HG03378 (cell line): ENCODE data around the gene GINS2.

Experiments
- ATAC-seq: cut with Tn5 transposase; IDR thresholded peaks from one replicate; pipeline ENCODE4 v1.9.1; 2021; ENCODE audit warnings: mild to moderate bottlenecking, moderate library complexity; ENCODE audit not compliant: unreplicated experiment

GINS2 gene

GRCh38 chr16:85690469-85691064 is 1.8 kb upstream of the GINS2 start:
- no peak for ATAC-seq

- no peak for ATAC-seq
Measured at GRCh38 chr16:85689950-85690320, 1.2 kb upstream of the GINS2 start.

DNA sequence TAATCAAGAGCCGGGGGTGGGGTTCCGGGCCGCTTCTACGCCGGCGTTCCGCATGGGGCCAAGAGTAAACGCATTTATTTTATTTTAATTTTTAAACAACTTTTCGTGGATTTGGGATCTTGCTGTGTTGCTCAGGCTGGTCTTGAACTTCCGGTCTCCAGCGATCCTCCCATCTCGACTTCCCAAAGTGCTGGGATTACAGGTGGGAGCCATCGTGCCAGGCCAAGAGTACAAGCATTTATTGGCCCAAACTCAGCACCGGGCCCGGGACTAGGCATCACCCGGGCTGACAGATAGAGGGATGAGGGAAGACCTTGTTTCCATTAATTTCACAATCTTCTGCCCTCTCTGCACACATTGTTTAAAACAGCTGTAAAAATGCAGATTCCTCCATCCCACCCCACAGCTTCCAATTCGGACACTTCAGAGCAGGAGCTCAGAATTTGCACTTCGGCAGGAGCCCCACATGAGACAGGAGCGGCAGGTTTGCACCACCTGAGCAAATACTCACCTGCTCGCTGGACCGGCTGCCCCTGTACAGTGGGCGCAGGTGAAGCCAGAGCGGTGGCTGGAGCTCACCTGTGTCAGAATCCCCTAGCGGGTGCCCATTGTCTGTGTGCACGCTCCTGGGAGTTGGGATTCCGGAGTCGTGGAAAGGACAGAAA is 663 bp upstream of the GINS2 start:
- no peak for ATAC-seq

DNA sequence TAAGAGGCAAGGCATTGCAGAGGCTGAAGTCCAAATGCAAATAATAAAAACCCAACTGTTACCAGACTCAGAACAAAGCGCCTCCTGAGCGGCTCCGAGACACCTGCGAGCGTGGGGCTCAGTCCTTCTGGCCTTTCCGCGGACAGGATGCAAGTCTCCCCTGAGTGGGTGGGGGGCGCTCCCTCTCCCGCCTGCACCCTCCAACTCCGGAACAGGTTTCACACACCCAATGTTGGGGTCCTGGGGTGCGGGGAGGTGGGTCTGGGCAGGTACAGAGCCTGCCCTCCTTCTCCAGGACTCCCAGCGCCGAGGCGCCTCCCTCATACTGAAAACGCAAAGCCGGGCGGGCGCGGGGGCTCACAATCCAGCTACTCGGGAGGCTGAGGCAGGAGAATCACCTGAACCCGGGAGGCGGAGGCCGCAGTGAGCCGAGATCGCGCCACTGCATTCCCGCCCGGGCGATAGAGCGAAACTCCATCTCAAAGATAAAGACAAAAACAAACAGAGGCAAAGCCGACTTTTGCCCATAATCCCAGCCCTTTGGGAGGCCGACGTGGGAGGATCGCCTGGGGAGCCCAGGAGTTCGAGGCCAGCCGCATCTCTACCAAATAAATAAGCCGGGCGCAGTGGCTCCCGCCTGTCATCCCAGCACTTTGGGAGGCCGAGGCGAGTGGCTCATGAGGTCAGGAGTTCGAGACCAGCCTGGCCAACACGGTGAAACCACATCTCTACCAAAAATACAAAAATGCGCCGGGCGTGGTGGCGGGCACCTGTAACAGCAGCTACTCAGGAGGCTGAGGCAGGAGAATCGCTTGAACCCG is 893 bp downstream of the GINS2 start:
- ATAC-seq, result no peak

- ATAC-seq, result no peak
Measured at GRCh38 chr16:85686912-85687591, 1.7 kb downstream of the GINS2 start.

DNA sequence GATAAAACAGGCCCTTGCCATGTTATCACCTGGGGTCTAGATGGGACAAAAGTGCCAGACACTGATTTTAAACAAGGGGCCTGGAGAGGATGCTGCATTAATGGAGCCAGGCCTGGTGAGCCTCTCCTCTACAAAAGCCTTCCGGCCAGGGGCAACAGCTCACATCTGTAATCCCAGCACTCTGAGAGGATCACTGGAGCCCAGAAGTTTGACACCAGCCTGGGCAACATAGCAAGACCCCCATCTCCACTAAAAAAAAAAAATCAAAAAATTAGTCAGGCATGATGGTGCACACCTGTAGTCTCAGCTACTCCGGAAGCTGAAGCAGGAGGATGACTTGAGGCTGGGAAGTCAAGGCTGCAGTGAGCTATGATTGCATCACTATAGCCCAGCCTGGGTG is 3.5 kb downstream of the GINS2 start:
- ATAC-seq, result no peak

DNA sequence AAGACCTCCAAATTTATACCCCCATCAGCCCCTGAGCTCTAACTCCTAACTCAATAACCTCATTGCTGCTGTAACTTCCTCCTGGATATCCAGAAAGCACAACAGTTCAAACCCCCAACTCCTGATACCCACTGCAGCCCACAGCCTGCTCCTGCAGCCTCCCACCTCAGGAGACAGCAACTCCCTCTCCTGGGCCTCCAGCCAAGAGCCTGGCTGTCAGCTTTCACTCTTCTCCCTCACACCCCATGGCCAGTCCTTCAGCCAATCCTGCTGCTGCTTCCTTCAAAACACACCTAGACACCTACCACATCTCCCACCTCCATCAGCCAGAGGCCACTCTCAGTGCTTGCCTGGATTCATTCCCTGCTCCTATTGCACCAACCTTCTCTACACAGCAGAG is 5.4 kb downstream of the GINS2 start:
- no peak for ATAC-seq

- no peak for ATAC-seq
Measured at GRCh38 chr16:85682516-85682915, 6.2 kb downstream of the GINS2 start.

DNA sequence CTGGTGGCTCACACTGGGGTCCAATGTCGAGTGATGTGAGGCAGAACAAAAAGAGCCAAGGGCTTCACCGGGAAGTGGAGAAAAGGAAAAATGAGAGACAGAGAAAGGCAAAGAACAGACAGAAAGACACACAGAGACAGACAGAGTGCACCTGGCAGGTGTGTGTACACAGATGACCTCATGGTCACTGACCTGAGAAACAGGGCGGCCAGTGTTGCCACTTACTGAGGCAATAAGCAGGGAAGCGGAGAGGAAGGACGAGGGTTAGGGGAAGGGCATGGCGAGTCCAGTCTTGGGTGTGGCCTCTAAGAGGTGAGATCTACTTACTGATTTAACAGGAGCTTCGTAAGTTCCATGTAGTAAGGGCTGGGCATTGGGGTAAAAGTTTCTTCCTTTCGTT is 7.5 kb downstream of the GINS2 start:
- ATAC-seq, result no peak

GRCh38 chr16:85680352-85680944 is 8.3 kb downstream of the GINS2 start:
- ATAC-seq, result no peak

DNA sequence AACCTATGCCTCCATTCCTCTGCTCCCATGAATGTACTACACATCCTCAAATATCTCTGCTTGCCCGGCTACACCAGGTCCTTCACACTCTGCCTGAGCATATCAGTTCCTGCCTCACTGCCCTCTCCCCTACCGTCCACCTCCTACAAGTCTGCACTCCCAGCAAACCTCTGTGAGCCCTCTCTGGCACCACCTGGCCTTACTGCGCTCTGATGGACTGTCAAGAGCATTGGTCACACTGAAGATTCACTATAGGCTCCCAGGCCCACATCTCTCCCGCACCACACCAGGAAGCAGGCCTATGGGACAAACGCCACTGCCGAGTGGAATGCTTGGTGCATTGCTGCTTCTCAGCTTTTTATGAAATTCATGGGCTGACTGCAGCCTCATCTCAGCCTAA is 8.9 kb downstream of the GINS2 start:
- ATAC-seq, result no peak

DNA sequence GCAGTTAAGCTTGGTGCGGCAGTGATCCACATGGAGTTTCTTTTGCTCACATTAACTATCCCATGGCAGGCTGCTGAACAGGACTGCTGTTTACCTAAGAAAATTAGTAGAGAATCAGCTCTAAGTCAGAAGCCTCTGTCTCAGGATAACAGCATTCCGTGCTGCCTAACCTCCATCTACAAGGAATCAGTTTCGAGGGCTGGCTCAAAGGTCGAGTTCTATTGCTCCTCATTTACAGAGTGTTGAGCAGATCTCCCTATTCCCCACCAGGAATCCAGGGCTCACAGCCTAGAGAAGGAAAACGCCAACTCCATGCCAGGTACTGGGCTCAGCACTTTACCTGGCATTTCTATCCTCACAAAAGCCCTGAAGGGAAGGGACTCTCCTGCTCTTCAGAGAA is 9.9 kb downstream of the GINS2 start:
- no peak for ATAC-seq

- ATAC-seq, result no peak
Measured at GRCh38 chr16:85678016-85678415, 10.7 kb downstream of the GINS2 start.

DNA sequence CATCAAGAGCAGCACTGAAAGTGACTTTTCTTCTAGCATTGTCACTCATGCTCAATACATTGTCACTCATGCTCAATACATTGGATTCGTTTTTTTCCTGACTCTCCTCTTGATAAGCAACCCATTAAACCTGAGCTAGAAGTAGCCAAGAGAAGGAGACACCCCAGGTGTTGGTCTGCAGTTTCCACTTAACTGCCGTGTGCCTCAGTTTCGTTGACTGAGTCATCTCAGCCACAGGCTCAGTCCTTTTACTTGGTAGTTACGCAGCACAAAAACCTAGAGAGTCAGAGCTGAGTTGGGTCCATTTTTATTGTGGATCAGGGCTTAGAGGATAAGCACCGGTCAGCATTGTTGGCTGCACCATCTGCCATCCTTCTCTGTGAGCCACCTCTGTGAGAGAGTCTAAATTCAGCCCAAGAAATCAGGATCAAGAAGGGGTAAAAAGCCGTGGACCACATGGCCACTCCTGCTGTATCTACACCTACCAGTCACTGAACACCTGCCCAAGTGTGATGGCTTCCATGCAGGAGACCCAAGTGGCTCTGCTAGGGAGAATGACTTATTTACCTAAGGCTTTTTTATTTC is 11.3 kb downstream of the GINS2 start:
- no peak for ATAC-seq

GRCh38 chr16:85676466-85676865 is 12.3 kb downstream of the GINS2 start:
- ATAC-seq, result no peak

DNA sequence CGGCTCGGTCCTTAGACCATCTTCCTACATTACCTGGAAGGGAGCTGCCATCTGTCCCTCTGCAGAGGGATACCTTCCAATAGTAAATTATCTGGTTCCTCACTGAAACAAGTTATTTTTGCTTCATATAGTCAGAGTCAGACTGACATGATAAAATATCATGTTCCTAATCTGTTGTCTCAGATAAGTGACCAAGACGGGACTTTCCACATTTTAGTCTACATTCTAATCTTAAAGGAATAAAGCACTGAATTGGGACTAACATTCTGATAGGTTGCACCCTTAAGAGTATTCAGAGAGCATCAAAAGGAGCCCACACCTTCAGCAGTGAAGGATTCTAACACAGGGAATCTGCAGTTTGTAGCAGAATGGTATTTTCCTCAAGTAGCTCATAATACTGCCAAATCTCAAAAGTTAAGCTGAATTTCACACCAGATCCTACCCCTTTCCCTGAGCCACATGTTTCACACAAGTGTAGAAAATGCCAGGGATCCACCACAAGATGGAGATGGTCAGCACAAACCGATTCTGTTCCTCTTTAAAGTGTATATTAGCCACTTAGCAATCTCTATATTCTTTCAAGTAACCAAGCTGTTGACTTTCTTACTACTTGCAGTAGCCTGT is 13.4 kb downstream of the GINS2 start:
- ATAC-seq, result no peak

DNA sequence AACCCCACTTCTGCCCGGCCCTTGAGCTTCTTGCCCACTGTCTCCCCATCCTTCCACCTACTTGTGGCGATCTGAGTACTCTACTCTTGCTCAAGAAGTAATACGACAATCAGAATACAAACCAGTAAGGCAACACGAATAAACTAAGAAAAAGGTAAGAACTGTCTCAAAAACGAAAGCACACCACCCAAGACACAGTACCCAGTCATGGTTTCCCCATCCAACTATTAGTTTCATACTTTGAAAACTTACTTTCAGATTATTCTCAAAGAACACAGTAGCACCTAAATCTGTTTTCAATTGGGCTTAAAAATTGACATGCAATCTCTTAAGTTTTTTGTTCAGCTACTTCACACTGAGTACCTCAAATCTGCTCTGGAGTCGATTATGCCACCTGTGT is 13.9 kb downstream of the GINS2 start:
- no peak for ATAC-seq

- no peak for ATAC-seq
Measured at GRCh38 chr16:85674418-85674755, 14.4 kb downstream of the GINS2 start.

DNA sequence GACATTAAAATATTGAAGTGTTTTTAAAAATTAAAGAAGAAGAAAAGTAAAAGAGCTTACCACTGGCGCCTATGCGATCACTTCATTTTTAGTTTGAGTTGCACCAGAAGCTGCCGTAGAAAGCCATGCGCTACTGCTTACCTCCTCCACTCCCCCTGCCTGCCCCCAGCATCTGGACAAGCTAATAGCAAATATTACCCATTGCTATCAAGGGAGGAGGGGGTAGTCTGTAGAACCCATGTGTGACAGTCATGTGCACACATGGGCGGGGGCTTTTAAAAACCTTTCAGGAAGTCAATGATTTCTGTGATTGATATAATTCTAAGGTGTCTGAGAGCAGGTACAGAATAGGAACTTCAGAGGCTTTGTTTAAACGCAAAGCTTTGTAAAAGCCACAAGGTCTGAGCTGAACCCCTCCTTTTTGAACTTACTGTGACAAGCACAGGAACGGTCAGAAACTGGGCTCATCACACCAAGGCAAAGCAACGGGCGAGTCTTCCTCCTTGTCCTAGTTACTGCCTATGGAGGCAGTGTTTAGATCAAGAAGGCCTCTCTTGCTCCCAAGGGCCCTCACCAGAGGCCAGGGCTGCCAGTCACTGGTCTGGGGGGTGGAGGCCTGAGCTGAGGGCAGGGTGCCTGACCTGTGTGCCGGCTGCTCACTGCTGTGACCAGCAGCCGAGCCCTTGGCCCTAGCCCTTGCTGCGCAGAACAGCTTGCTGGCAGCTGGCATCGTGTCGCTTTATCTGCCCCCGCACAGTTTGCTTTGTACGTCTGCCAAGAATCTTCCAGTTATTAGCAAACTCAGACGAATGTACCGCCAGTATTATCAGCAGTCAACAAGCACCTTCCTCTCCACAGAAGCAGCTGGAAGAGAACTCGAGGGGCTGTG is 15.0 kb downstream of the GINS2 start:
- no peak for ATAC-seq

DNA sequence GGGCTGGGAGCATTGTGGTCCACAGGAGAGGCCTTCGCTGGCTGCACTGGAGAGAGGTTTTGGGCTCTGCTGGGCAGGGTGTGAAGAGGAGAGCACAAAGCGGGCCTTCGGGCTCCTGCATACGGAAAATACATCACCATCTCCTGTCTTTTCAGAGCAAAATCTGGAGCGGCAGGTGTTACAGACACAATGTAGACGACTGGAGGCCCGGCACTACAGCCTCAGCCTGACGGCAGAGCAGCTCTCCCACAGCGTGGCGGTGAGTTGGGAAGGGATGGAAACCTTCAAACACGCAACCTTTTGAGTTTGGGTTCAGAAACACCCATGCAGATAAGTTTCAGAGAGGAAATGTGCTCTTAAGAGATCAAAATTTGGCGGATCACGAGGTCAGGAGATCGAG is 17.9 kb downstream of the GINS2 start:
- no peak for ATAC-seq
